Vein endothelial cell (primary cell): ENCODE data around the gene EGFL8. TPM values are rescaled to one million over a fixed set of nuclear protein-coding genes. Genes with fewer than 3 reads are reported as not detected.

Source experiments
- small RNA-seq: library from RNA; depleted of rRNA; stranded (forward); fragments of <200 nt; gene quantifications from one replicate; pipeline ENCODE3, GENCODE V24; 2012
- total RNA-seq: library from RNA; depleted of rRNA; stranded (reverse); fragments of >200 nt; gene quantifications from 2 replicates; pipeline ENCODE4 v1.2.3, GENCODE V29; 2012

EGFL8 gene
- 0.96 and 3.6 TPM in 2 replicates for total RNA-seq

GRCh38 chr6:32164295-32164694 is at the start of gene EGFL8:
Gene EGFL8, plus strand, starts transcription at chr6:32164595. Its CDS starts 1,571 bp downstream, at chr6:32166166.

GRCh38 chr6:32127717-32128592 is 36.4 kb upstream of the EGFL8 start, which contains the start of gene ATF6B:
Gene ATF6B, minus strand, starts transcription at chr6:32128246. Its CDS starts 39 bp downstream, at chr6:32128207.

GRCh38 chr6:32151863-32152768 is 12.3 kb upstream of the EGFL8 start, which contains the start of gene PRRT1:
Gene PRRT1, minus strand, starts transcription at chr6:32151939. Its CDS starts 112 bp downstream, at chr6:32151827.

GRCh38 chr6:32153564-32154513 is 10.6 kb upstream of the EGFL8 start, which contains the start of gene PPT2:
Gene PPT2, plus strand, starts transcription at chr6:32154141. Its CDS starts 454 bp downstream, at chr6:32154595.

GRCh38 chr6:32175711-32176475 is 11.5 kb downstream of the EGFL8 start, which contains the start of gene AGPAT1:
Gene AGPAT1, minus strand, starts transcription at chr6:32176084. Its CDS starts 4,588 bp downstream, at chr6:32171496.

GRCh38 chr6:32177788-32178546 is 13.6 kb downstream of the EGFL8 start, which contains the start of gene RNF5:
Gene RNF5, plus strand, starts transcription at chr6:32178405. Its CDS starts 107 bp downstream, at chr6:32178512.

GRCh38 chr6:32184084-32184640 is 19.8 kb downstream of the EGFL8 start, which contains the start of gene AGER:
Gene AGER, minus strand, starts transcription at chr6:32184253. Its CDS starts 31 bp downstream, at chr6:32184222.

GRCh38 chr6:32190054-32190851 is 25.9 kb downstream of the EGFL8 start, which contains the start of gene PBX2:
Gene PBX2, minus strand, starts transcription at chr6:32190202. Its CDS starts 287 bp downstream, at chr6:32189915.

GRCh38 chr6:32192608-32193039 is 28.2 kb downstream of the EGFL8 start, which contains the start of gene GPSM3:
Gene GPSM3, minus strand, starts transcription at chr6:32192643. Its CDS starts 130 bp downstream, at chr6:32192513.

Small RNA genes within 50 kb of the gene (small RNA-seq; reads per million reads assigned to genes)
- gene AL662884.1 (not detected), gene MIR6833 (not detected)

Other genes with a start within 250 kb of the EGFL8 start
- gene C2, start 236.9 kb upstream of the EGFL8 start, total RNA-seq, result 0.65 TPM in 1 of 2 replicates, not detected in the other
- 0.98 and 1.2 TPM in 2 replicates for gene CFB, start 218.5 kb upstream of the EGFL8 start, total RNA-seq
- gene NELFE, start 205.6 kb upstream of the EGFL8 start, total RNA-seq, result 94.7 and 131 TPM in 2 replicates
- 49.4 and 58.1 TPM in 2 replicates for gene SKIC2, start 205.4 kb upstream of the EGFL8 start, total RNA-seq
- gene DXO, start 192.5 kb upstream of the EGFL8 start, total RNA-seq, result 13.1 and 15.2 TPM in 2 replicates
- 0.96 and 3.3 TPM in 2 replicates for gene C4A, start 182.5 kb upstream of the EGFL8 start, total RNA-seq
- 0.33 and 0.76 TPM in 2 replicates for gene C4B, start 149.8 kb upstream of the EGFL8 start, total RNA-seq
- gene CYP21A2, start 126.2 kb upstream of the EGFL8 start, total RNA-seq, result under 0.01 TPM in 1 of 2 replicates, not detected in the other
- 2.1 and 4.2 TPM in 2 replicates for gene TNXB, start 55.3 kb upstream of the EGFL8 start, total RNA-seq
- gene ATF6B, start 36.3 kb upstream of the EGFL8 start, total RNA-seq, result 34.9 and 37.0 TPM in 2 replicates
- 7.4 and 9.5 TPM in 2 replicates for gene FKBPL, start 34.3 kb upstream of the EGFL8 start, total RNA-seq
- not detected in 2 replicates for gene PRRT1, start 12.7 kb upstream of the EGFL8 start, total RNA-seq
- gene PPT2, start 10.5 kb upstream of the EGFL8 start, total RNA-seq, result 13.5 and 81.7 TPM in 2 replicates
- gene AGPAT1, start 11.5 kb downstream of the EGFL8 start, total RNA-seq, result 20.0 and 32.3 TPM in 2 replicates
- 44.0 and 52.3 TPM in 2 replicates for gene RNF5, start 13.8 kb downstream of the EGFL8 start, total RNA-seq
- 0.48 TPM in 1 of 2 replicates, not detected in the other for gene AGER, start 19.7 kb downstream of the EGFL8 start, total RNA-seq
- 43.5 and 53.6 TPM in 2 replicates for gene PBX2, start 25.6 kb downstream of the EGFL8 start, total RNA-seq
- 9.8 and 18.0 TPM in 2 replicates for gene GPSM3, start 28.0 kb downstream of the EGFL8 start, total RNA-seq
- gene NOTCH4, start 59.5 kb downstream of the EGFL8 start, total RNA-seq, result 53.6 and 68.6 TPM in 2 replicates
- not detected in 2 replicates for gene TSBP1, start 207.3 kb downstream of the EGFL8 start, total RNA-seq
- gene BTNL2, start 242.6 kb downstream of the EGFL8 start, total RNA-seq, result not detected in 2 replicates